NB4 (cell line): ENCODE results near the gene LYPD6B.

Source experiments
- POLR2A ChIP-seq: IDR thresholded peaks from 2 replicates; pipeline ENCODE4 v1.6.1; 2011; ENCODE audit warnings: mild to moderate bottlenecking; ENCODE audit not compliant: insufficient read length; ENCODE audit errors: extremely low read depth
- TF ChIP-seq, protein P1 (sequence below): IDR thresholded peaks from one replicate; pipeline ENCODE4 v1.5.1; 2012; ENCODE audit warnings: low read depth, low read length
- TF ChIP-seq, protein P2 (sequence below): IDR thresholded peaks from 2 replicates; pipeline ENCODE4 v1.6.1; 2011; ENCODE audit warnings: low read depth, low read length

DNA sequence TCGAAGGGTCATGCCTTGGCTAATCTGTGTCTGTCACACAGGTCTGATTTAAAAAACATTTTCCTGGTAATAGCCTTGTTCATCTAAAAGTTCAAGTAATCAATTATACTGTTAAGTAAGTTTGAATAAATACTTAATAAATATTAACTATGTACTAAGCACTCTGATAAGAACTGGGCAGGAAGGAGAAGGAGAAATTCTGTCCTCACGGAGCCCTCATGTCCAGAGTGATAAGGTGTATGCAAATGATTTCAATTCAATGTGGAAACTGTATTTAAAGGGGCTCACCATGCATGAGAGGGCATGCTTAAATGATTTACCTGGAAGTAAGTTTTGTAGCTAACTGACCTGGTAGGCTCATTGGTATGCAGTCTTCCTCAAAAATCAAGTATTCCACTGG lies 197.9 kb downstream of the LYPD6B start:
- TF ChIP-seq, protein P1, sequence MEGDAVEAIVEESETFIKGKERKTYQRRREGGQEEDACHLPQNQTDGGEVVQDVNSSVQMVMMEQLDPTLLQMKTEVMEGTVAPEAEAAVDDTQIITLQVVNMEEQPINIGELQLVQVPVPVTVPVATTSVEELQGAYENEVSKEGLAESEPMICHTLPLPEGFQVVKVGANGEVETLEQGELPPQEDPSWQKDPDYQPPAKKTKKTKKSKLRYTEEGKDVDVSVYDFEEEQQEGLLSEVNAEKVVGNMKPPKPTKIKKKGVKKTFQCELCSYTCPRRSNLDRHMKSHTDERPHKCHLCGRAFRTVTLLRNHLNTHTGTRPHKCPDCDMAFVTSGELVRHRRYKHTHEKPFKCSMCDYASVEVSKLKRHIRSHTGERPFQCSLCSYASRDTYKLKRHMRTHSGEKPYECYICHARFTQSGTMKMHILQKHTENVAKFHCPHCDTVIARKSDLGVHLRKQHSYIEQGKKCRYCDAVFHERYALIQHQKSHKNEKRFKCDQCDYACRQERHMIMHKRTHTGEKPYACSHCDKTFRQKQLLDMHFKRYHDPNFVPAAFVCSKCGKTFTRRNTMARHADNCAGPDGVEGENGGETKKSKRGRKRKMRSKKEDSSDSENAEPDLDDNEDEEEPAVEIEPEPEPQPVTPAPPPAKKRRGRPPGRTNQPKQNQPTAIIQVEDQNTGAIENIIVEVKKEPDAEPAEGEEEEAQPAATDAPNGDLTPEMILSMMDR: no peak
- TF ChIP-seq, protein P2, sequence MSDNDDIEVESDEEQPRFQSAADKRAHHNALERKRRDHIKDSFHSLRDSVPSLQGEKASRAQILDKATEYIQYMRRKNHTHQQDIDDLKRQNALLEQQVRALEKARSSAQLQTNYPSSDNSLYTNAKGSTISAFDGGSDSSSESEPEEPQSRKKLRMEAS: no peak
- no peak for TF ChIP-seq POLR2A
